Measurements from ENCODE around the gene GHDC. TPM values are rescaled to one million over a fixed set of nuclear protein-coding genes. Genes with fewer than 3 reads are reported as not detected.

The GHDC gene
- total RNA-seq, 1 experiment from 2014 or later = 8.5 TPM

DNA sequence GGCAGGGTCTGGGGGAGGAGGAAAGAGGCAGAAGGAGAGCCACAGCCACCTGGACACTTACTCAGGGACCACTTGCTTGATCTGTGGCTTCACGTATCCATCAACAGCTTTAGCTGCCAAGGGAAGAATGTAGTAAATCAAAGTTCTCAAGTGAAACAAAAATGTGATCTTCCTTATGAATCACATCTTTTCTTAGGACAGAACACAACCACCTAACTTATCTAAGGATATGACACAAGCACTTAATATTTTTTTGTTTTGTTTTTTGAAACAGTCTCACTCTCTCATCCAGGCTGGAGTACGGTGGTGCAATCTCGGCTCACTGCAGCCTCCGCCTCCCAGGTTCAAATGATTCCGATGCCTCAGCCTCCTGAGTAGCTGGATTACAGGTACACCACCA, 8.4 kb upstream of the GHDC start:
- H3K18ac ChIP-seq (ENCODE audit: insufficient read length, low read depth, low read length) = no peak overlapping the region
- peaks cover 12 to 52% (median 51%) of the 10 kb centered on the region in 3 experiments; a peak in 6 of 7 replicates for H3K36me3 Mint-ChIP-seq (ENCODE audit: insufficient read depth in 1 of 3, low read depth in 3 of 3)
- H2AFZ ChIP-seq (ENCODE audit: low read length) = no peak overlapping the region
- WGBS (ENCODE audit: extremely low coverage, insufficient read length, low lambda C conversion rate) = no CpG with 5 or more reads among the region's 5 CpGs
- H4K91ac ChIP-seq (ENCODE audit: insufficient read length, low read depth, low read length) = no peak overlapping the region
- H3K79me1 ChIP-seq (ENCODE audit: insufficient read depth, low read depth, low read length, poor library complexity, severe bottlenecking) = no peaks in the 10 kb centered on the region
- no peaks in the 10 kb centered on the region for H3K27me3 Mint-ChIP-seq (ENCODE audit: low read depth)
- no peaks in the 10 kb centered on the region for H4K20me1 ChIP-seq (ENCODE audit: control insufficient read depth, insufficient read depth, insufficient read length)
- H2BK15ac ChIP-seq (ENCODE audit: low read depth, low read length) = no peak overlapping the region
- no peak overlapping the region for H3K56ac ChIP-seq (ENCODE audit: insufficient read length, low read depth, low read length)
- no peaks in the 10 kb centered on the region for H3K9me3 ChIP-seq (ENCODE audit: control insufficient read depth, low read depth, low read length)
- no peaks in the 10 kb centered on the region for H3K79me2 ChIP-seq (ENCODE audit: insufficient read depth, low read length)
- peaks cover 0 to 3% of the 10 kb centered on the region in 2 experiments; a peak in 2 of 4 replicates for H3K4me1 Mint-ChIP-seq
- no peak for DNase-seq
- no peak overlapping the region for H3K4ac ChIP-seq (ENCODE audit: low read depth, low read length)
- TF ChIP-seq, protein P1, sequence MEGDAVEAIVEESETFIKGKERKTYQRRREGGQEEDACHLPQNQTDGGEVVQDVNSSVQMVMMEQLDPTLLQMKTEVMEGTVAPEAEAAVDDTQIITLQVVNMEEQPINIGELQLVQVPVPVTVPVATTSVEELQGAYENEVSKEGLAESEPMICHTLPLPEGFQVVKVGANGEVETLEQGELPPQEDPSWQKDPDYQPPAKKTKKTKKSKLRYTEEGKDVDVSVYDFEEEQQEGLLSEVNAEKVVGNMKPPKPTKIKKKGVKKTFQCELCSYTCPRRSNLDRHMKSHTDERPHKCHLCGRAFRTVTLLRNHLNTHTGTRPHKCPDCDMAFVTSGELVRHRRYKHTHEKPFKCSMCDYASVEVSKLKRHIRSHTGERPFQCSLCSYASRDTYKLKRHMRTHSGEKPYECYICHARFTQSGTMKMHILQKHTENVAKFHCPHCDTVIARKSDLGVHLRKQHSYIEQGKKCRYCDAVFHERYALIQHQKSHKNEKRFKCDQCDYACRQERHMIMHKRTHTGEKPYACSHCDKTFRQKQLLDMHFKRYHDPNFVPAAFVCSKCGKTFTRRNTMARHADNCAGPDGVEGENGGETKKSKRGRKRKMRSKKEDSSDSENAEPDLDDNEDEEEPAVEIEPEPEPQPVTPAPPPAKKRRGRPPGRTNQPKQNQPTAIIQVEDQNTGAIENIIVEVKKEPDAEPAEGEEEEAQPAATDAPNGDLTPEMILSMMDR (conservative IDR thresholded peaks at IDR 0.05) = no peak
- no peaks in the 10 kb centered on the region for H3K23me2 ChIP-seq (ENCODE audit: insufficient read length, low read depth, low read length, poor library complexity, severe bottlenecking)
- no peak overlapping the region for H3K4me3 Mint-ChIP-seq
- no peaks in the 10 kb centered on the region for H3K27me3 ChIP-seq (ENCODE audit: insufficient read depth, low read length)
- no peak overlapping the region for H3K23ac ChIP-seq (ENCODE audit: insufficient read length, low read depth, low read length)
- no peak overlapping the region for H3K27ac Mint-ChIP-seq
- no peak overlapping the region for H2AK5ac ChIP-seq (ENCODE audit: insufficient read length, low read length)
- H3K9me3 Mint-ChIP-seq = no peaks in the 10 kb centered on the region
- no peak overlapping the region for H2BK20ac ChIP-seq (ENCODE audit: low read depth, low read length, poor library complexity, severe bottlenecking)
- no peaks in the 10 kb centered on the region for H3K4me1 ChIP-seq (ENCODE audit: insufficient read depth, low read length)
- H4K8ac ChIP-seq (replicated peaks; ENCODE audit: insufficient read length, low read depth, low read length) = no peak overlapping the region
- no peak overlapping the region for H2BK120ac ChIP-seq (ENCODE audit: low read depth, low read length, poor library complexity, severe bottlenecking)
- no peak overlapping the region for H3K14ac ChIP-seq (ENCODE audit: insufficient read depth, low read length)
- no peak overlapping the region for H2BK5ac ChIP-seq (ENCODE audit: insufficient read length, low read length)
- no peak overlapping the region for H3K4me2 ChIP-seq (ENCODE audit: insufficient read depth, insufficient read length, low read length)
- no peak overlapping the region for H3K27ac ChIP-seq (ENCODE audit: insufficient read length, low read depth, low read length)
- H3T11ph ChIP-seq (ENCODE audit: low read length) = no peak overlapping the region
- H3K9ac ChIP-seq (ENCODE audit: extremely low read depth, insufficient read length, low read length) = no peak overlapping the region
- H4K5ac ChIP-seq (ENCODE audit: insufficient read length, low read depth, low read length) = no peak overlapping the region
- no peak overlapping the region for H2BK12ac ChIP-seq (ENCODE audit: insufficient read length, low read depth, low read length)
